ENCODE data around the gene ARL5B.

The ARL5B gene

DNA sequence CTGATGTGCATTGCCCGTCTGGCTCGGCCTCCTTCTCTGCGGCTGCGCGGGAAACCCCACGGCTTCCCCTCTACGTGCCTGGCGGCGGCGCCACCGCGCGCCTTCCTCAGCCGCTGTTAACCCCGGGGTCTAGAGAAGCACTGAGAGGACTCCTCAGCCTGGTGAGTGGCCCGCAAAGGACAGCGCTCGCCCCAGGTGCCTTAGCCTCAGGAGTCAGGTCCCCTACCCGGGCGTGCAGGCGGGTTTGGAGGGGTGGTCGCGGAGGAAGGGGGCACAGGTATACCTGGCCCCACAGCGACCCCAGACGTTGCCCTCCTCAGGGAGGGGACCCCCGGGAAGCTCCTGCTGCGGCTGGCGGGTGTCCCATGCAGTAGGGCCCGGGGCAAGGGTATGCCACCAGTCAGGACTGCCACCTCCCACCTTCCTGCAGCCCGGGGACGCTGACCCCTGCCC lies 51.0 kb downstream of the ARL5B start:
- Histone ChIP-seq H3K27me3 (ENCODE audit: insufficient read depth, low read length) (no peaks in the 10 kb centered on the region), H3K9me3 (ENCODE audit: insufficient read depth, low read depth, low read length) (no peaks in the 10 kb centered on the region), H3K36me3 (ENCODE audit: insufficient read depth, low read length) (no peaks in the 10 kb centered on the region), H3K4me1 (ENCODE audit: insufficient read depth, low read length) (no peaks in the 10 kb centered on the region), H3K9ac (ENCODE audit: low read depth, low read length) (no peak overlapping the region), H3K27ac (ENCODE audit: low read depth, low read length) (no peak overlapping the region), H3K4me3 (ENCODE audit: low read length) (no peak overlapping the region)
- WGBS: 96% methylated on average over 31 of the region's 31 CpGs

DNA sequence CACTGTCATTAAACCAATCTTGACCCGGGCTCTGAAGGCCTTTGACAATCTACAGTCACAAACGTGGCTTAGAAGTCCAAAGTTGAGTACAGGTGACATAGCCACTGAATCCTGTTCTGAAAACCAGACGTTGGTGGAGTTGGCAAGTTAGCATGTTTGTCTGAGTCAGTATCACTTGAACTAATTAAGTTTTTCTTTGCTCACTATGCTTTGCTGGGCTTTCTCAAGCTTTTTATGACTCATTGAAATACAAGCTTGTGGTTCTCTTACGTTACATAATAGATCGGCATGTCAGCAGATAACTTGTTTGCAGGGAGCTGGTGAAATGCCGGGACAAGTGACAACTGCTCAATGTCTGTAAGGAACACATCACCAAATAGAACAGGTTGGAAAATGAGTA lies 53.8 kb downstream of the ARL5B start:
- no peak overlapping the region for H3K9ac ChIP-seq (ENCODE audit: low read depth, low read length)
- H3K9me3 ChIP-seq (ENCODE audit: insufficient read depth, low read depth, low read length): no peaks in the 10 kb centered on the region
- 93% methylated on average over 6 of the region's 6 CpGs for WGBS
- no peak overlapping the region for H3K4me3 ChIP-seq (ENCODE audit: low read length)
- no peaks in the 10 kb centered on the region for H3K27me3 ChIP-seq (ENCODE audit: insufficient read depth, low read length)
- H3K27ac ChIP-seq (ENCODE audit: low read depth, low read length): no peak overlapping the region
- no peaks in the 10 kb centered on the region for H3K36me3 ChIP-seq (ENCODE audit: insufficient read depth, low read length)
- no peaks in the 10 kb centered on the region for H3K4me1 ChIP-seq (ENCODE audit: insufficient read depth, low read length)

DNA sequence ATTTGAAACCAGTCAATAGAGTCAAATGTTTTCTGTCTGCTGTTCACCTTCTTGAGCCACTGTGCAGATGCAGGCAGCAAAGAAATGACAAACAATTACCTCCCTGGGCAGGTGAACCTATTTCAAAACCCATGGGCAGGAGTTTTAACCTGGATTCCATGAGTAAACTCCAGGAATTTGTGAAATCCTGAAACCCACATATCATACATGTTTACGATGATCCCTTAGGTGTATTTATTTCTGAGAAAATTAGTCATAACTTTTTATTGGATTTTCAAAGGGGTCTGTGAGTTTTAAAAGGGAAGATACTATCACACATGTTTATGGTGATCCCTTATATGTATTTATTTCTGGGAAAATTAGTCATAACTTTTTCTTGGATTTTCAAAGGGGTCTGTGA lies 59.8 kb downstream of the ARL5B start:
- Histone ChIP-seq H3K27ac (ENCODE audit: low read depth, low read length) (no peak overlapping the region), H3K4me1 (ENCODE audit: insufficient read depth, low read length) (no peaks in the 10 kb centered on the region), H3K4me3 (ENCODE audit: low read length) (no peak overlapping the region), H3K27me3 (ENCODE audit: insufficient read depth, low read length) (no peaks in the 10 kb centered on the region), H3K36me3 (ENCODE audit: insufficient read depth, low read length) (no peaks in the 10 kb centered on the region), H3K9ac (ENCODE audit: low read depth, low read length) (no peak overlapping the region), H3K9me3 (ENCODE audit: insufficient read depth, low read depth, low read length) (no peaks in the 10 kb centered on the region)
- 100% methylated on average over 1 of the region's 1 CpG for WGBS

DNA sequence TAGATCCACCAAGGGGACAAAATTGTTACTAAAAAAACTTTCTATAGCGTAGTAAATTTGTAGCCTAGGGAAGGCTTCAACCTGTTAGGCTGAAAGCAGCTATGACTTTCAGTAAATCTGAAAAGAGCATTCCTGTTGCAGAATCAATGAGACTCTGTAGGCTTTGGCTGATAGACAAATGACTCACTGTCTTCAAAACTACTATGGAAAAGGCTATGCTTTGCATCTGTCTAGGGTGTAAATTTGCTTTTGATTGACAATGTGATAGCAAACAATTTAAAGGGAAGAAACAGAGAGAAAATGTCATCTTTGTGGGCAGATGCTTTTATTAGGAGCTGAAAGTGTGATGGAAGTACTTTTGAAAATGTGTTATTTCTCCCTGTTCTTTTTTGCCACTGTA lies 60.6 kb downstream of the ARL5B start:
- Histone ChIP-seq H3K9me3 (ENCODE audit: insufficient read depth, low read depth, low read length) (no peaks in the 10 kb centered on the region), H3K9ac (ENCODE audit: low read depth, low read length) (no peak overlapping the region), H3K4me1 (ENCODE audit: insufficient read depth, low read length) (no peaks in the 10 kb centered on the region), H3K27ac (ENCODE audit: low read depth, low read length) (no peak overlapping the region), H3K36me3 (ENCODE audit: insufficient read depth, low read length) (no peaks in the 10 kb centered on the region), H3K4me3 (ENCODE audit: low read length) (no peak overlapping the region), H3K27me3 (ENCODE audit: insufficient read depth, low read length) (no peaks in the 10 kb centered on the region)
- 94% methylated on average over 1 of the region's 1 CpG for WGBS

DNA sequence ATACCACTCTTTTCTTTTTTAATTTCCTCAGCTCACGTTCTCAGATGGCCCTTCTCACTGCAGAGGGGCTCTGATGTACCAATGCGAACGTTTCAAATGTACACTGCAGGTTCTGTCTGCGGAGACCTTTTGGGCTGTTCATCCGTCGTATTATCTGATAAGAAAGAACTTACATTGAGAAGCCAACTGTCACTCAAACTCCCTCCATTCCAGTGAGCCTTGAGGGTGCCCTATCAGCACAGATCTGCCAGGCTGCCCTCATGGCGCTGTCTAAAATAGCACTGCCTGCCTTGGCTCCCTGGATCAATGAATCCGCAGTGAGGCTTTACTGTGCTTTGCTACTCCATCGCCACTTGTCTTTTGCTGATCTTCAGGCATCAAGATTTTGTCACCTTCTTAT lies 61.8 kb downstream of the ARL5B start:
- Histone ChIP-seq H3K27ac (ENCODE audit: low read depth, low read length) (no peak overlapping the region), H3K9me3 (ENCODE audit: insufficient read depth, low read depth, low read length) (no peaks in the 10 kb centered on the region), H3K27me3 (ENCODE audit: insufficient read depth, low read length) (no peaks in the 10 kb centered on the region), H3K9ac (ENCODE audit: low read depth, low read length) (no peak overlapping the region), H3K36me3 (ENCODE audit: insufficient read depth, low read length) (no peaks in the 10 kb centered on the region), H3K4me1 (ENCODE audit: insufficient read depth, low read length) (no peaks in the 10 kb centered on the region), H3K4me3 (ENCODE audit: low read length) (no peak overlapping the region)
- 94% methylated on average over 9 of the region's 9 CpGs for WGBS

DNA sequence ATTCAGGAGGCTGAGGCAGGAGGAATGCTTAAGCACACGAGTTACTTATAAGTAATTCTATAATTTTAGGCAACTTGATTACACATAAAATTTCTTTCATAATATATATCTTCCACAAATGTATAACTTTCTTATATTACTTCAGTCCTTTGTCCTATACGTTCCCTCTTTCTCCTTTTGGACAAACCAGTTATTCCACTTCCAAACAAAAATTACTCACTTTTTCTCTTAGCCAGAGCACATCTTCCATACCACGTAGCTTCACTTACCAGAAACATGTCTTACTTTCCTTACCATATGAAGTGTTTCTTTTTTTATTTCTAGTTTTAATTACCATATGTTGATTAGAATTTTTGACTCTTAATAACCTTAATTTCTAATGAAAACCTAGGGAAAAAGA lies 64.6 kb downstream of the ARL5B start:
- no peaks in the 10 kb centered on the region for H3K9me3 ChIP-seq (ENCODE audit: insufficient read depth, low read depth, low read length)
- 94% methylated on average over 2 of the region's 3 CpGs for WGBS
- no peak overlapping the region for H3K4me3 ChIP-seq (ENCODE audit: low read length)
- no peaks in the 10 kb centered on the region for H3K4me1 ChIP-seq (ENCODE audit: insufficient read depth, low read length)
- H3K9ac ChIP-seq (ENCODE audit: low read depth, low read length): no peak overlapping the region
- H3K36me3 ChIP-seq (ENCODE audit: insufficient read depth, low read length): no peaks in the 10 kb centered on the region
- H3K27ac ChIP-seq (ENCODE audit: low read depth, low read length): no peak overlapping the region
- H3K27me3 ChIP-seq (ENCODE audit: insufficient read depth, low read length): no peaks in the 10 kb centered on the region
